Skeletal muscle cell (primary cell): Measurements from ENCODE around the gene BBS9.

Experiments used
- DNase-seq: peaks from one replicate; pipeline ENCODE4 v3.0.0-alpha.2; 2010; ENCODE audit warnings: low read depth
- H3K4me3 ChIP-seq: 2 replicates; pipeline ENCODE4 v1.5.1; 2011; ENCODE audit warnings: low read depth, mild to moderate bottlenecking, control low read depth, low read length, moderate library complexity

The BBS9 gene

DNA sequence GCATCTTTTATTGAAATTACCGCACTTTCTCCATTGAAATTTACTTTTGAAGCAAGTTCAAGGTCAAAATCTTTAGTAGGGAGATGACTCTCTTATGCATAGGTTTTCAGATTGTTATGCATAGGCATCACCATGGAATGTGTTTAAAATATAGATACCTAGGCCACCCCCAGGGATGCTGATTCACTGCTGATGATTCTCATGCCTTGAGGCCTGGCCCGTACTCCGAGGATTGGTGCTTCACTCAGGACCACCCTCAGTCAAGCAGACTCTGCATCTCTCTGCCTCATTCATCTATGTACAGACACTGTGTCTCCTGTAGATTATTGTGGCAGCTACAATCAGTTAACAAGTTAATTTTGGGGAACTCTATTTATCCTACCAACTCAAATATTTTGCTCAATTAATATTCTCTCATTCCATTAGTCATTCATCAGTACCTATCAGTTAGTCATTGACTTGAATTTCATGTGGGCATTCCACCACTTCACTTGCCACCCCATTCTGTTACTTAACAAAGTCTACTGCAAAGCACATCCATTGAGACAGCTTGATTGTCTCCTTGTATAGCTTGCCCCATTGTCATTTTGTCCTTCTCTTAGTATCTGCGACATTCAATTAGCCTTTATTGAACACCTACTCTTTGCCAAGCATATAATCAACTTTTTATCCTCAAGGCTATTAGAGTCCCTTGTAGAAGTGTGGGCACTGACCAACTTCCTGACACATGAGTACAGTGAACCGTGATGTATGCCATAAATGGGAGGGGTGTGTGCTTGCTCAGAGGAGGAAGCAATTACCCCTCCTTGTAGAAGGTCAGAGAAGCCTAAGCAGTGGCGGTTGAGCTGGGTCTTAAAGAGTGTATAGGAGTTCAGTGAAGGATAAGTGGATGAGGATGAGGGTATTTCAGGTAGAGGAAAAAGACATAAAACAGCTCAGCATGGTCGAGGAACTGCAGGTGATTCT, 520.4 kb downstream of the BBS9 start:
- no peak overlapping the region for H3K4me3 ChIP-seq
- DNase-seq = peak; percentile 23

DNA sequence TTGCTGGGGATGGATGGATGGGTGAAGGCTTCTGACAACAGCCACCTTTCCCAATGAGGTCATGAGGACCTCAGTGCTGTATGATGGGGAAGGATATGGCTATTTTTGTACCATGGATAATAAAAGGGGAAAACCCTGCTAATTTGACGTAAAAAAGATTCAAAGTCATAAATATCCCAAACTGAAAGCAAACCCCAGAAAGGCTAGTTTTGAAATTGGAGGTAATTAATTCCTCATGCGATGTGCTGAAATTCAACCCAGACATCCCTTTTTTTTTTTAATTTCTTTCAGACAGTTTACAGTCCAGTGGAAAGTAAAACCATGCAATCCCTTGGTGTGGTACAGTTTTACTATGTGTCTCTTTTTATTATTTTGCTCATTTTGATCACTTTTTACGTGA, 521.5 kb downstream of the BBS9 start:
- H3K4me3 ChIP-seq = no peak overlapping the region

DNA sequence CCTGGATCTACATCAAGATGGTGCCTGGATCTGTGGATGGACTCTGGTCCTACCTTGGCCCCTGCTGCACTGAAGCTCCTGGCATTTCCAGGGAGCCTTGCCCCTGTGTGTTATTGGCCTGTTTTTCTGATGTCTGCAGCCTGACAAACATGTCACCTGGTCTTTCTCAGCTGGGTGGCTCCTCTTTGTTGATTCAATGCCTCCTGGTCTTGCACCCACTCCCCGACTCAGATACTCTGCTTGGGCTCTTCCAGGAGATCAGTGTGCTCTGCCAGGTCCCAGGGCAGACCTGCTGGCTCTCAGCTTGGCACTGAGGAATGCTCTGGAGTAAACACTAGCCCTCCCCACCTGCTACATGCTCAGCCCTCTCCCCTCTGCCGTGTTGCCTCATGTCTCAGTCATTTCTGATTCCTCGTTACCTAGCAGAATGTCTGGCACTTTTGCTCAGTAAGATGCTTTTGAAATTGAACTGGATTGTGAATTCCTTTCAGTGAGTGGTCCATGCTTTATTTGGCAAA, 522.7 kb downstream of the BBS9 start:
- H3K4me3 ChIP-seq = no peak overlapping the region
- no peak for DNase-seq

More for the DNA sequence above, 521.5 kb downstream of the BBS9 start:
- DNase-seq = no peak

- no peak for DNase-seq
- H3K4me3 ChIP-seq = no peak overlapping the region
These were observed 525.3 kb downstream of the BBS9 start for GRCh38 chr7:33654676-33655075.
